ENCODE data around the gene PLA2G15. TPM values are rescaled to one million over a fixed set of nuclear protein-coding genes. Genes with fewer than 3 reads are reported as not detected.
A peak's percentile ranks its signal among the peaks of the same experiment; 100 is the strongest.

Gene PLA2G15
- total and polyA plus RNA-seq, 2 of the 13 experiments (the other 11 are each of a cell fraction or from before 2014, with no cell fraction given), result 14.4 to 23.7 TPM

- in situ Hi-C loops (cut with HindIII; ENCODE audit: extremely low pct_ligation_motif_present, low pct_unique_long_range_greater_than_20kb), result no loop called here
- Histone ChIP-seq H3K27ac (ENCODE audit: extremely low read length, insufficient read depth, low read length) (peak overlapping the region; percentile 81), H3K9ac (ENCODE audit: insufficient read depth, low read depth, low read length) (no peak overlapping the region), H3K4me3 (replicated peaks in 1 of 3; ENCODE audit: insufficient read depth in 1 of 3, low read depth in 2 of 3, low read length in 3 of 3) (no peak overlapping the region), H3K9me3 (ENCODE audit: low read length) (no peaks in the 10 kb centered on the region), H3K36me3 (replicated peaks in 1 of 2; ENCODE audit: control insufficient read depth in 1 of 2, insufficient read depth in 2 of 2, low read length in 2 of 2) (peaks cover 3 to 24% of the 10 kb centered on the region in 2 experiments; a peak in 4 of 5 replicates), H3K79me2 (ENCODE audit: insufficient read depth, low read length) (peaks cover 35% of the 10 kb centered on the region), H3K4me1 (ENCODE audit: insufficient read depth, low read length) (peaks cover 78% of the 10 kb centered on the region), H2AFZ (ENCODE audit: low read length) (no peak overlapping the region), H3K27me3 (ENCODE audit: control insufficient read depth in 1 of 2, insufficient read depth in 2 of 2, low read length in 2 of 2) (no peaks in the 10 kb centered on the region), H4K20me1 (ENCODE audit: insufficient read depth, low read length) (no peaks in the 10 kb centered on the region), H3K4me2 (ENCODE audit: low read depth, low read length) (no peak overlapping the region)
- intact Hi-C loops (cut with micrococcal nuclease; ENCODE audit: unreplicated experiment), result no loop called here
- CTCF ChIA-PET (ENCODE audit: low intra/inter-chr PET ratio, low total read pairs), result no interaction called here
- TF ChIP-seq RNF2 (conservative IDR thresholded peaks at IDR 0.05; ENCODE audit: low read depth) (no peak), ZNF580 (CRISPR knock-in tag; IDR thresholded peaks at IDR 0.05; ENCODE audit: borderline replicate concordance, low read depth) (0 out of 2 replicates have a peak, but pooled peaks have one; percentile 17)
- ATAC-seq (no peak), FAIRE-seq (no peak), DNase-seq (ENCODE audit: low spot score) (no peak)
- WGBS (ENCODE audit: low lambda C conversion rate), result 93% methylated on average over 13 of the region's 13 CpGs
- POLR2A ChIA-PET, result interaction anchor here (1.6 to 3.9 kb wide), 4 partner anchors 8 to 31 kb away, joined by 5 to 59 read pairs (median 24); partner anchors contain the start of genes PRMT7, SLC7A6 and SLC7A6OS
- BruUV-seq (replicated peaks), result no TSS peak
These were observed 34.8 kb downstream of the PLA2G15 start for GRCh38 chr16:68279726-68280558.

DNA sequence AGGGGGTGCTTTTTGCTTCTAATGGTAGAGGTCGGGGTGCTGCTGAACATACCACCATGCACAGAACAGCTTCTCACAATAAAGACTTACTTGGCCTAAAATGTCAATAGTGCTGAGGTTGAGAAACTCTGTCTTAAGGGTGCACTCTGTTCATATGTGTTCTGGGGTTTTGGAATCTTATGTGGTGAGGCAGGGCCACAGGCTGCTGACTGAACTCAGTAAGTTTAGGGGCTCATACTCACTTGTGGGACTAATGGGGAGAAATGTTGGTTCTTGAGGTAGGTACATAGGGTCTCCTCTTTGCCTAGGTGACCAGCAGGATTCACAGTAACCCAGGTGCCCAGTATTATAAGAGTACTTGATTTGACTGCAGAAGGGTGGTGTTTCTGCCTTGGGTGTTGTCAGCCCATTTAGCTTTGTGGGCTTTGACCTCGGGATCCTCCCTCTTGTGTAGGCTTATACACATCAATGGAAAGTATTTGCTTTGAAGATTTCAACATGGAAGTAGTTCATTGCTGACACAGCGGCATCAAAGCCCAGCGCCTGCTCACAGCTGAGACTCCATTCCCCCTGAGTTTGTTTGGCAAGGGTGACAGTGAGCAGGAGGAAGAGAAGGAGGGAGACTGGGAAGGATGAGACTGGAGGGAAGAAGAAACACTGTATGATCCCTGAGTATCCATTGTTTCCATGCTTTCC lies 36.3 kb downstream of the PLA2G15 start:
- in situ Hi-C loops (cut with HindIII; ENCODE audit: extremely low pct_ligation_motif_present, low pct_unique_long_range_greater_than_20kb), result no loop called here
- H4K20me1 ChIP-seq (ENCODE audit: insufficient read depth, low read length), result no peaks in the 10 kb centered on the region
- intact Hi-C loops (cut with micrococcal nuclease; ENCODE audit: unreplicated experiment), result loop anchor here (1.0 kb wide), 3 partner anchors 16 to 47 kb away; no protein-coding TSS in a partner anchor
- H3K27me3 ChIP-seq (ENCODE audit: control insufficient read depth in 1 of 2, insufficient read depth in 2 of 2, low read length in 2 of 2), result no peaks in the 10 kb centered on the region
- DNase-seq (ENCODE audit: low spot score) (peak; percentile 97), ATAC-seq (peak; percentile 97), FAIRE-seq (peak; percentile 98)
- H3K4me2 ChIP-seq (ENCODE audit: low read depth, low read length), result peak overlapping the region; percentile 66
- H3K4me3 ChIP-seq (replicated peaks in 1 of 3; ENCODE audit: insufficient read depth in 1 of 3, low read depth in 2 of 3, low read length in 3 of 3), result peak overlapping the region in 1 of 3 experiments; percentile 26; a peak in 1 of 6 replicates
- no peaks in the 10 kb centered on the region for H3K9me3 ChIP-seq (ENCODE audit: low read length)
- H3K9ac ChIP-seq (ENCODE audit: insufficient read depth, low read depth, low read length), result peak overlapping the region; percentile 51
- no peak overlapping the region for H2AFZ ChIP-seq (ENCODE audit: low read length)
- H3K36me3 ChIP-seq (replicated peaks in 1 of 2; ENCODE audit: control insufficient read depth in 1 of 2, insufficient read depth in 2 of 2, low read length in 2 of 2), result peaks cover 7 to 35% of the 10 kb centered on the region in 2 experiments; a peak in 4 of 5 replicates
- peak overlapping the region; percentile 81 for H3K27ac ChIP-seq (ENCODE audit: extremely low read length, insufficient read depth, low read length)
- H3K79me2 ChIP-seq (ENCODE audit: insufficient read depth, low read length), result peaks cover 41% of the 10 kb centered on the region
- WGBS (ENCODE audit: low lambda C conversion rate), result 14% methylated on average over 4 of the region's 4 CpGs
- ChIA-PET CTCF (ENCODE audit: low intra/inter-chr PET ratio, low total read pairs) (interaction anchor here (0.8 to 1.5 kb wide), 2 partner anchors 20 to 48 kb away, joined by 3 to 4 read pairs; no protein-coding TSS in a partner anchor), POLR2A (interaction anchor here (0.9 to 3.9 kb wide), 15 partner anchors 9 to 201 kb away, joined by 3 to 59 read pairs (median 4); partner anchors contain the start of genes ESRP2, PRMT7, SLC7A6 and SLC7A6OS)
- BruUV-seq (replicated peaks), result no TSS peak
- peaks cover 78% of the 10 kb centered on the region for H3K4me1 ChIP-seq (ENCODE audit: insufficient read depth, low read length)
- TF ChIP-seq ZNF770 (CRISPR knock-in tag; IDR thresholded peaks at IDR 0.05), result peak; percentile 69; the same call in 1 of the 2 replicates
- peak; percentile 90 for TF ChIP-seq MLX (CRISPR knock-in tag; IDR thresholded peaks at IDR 0.05)
- TF ChIP-seq ZIK1 (CRISPR knock-in tag; IDR thresholded peaks at IDR 0.05; ENCODE audit: borderline replicate concordance, low read depth), result peak; percentile 77; the same call in 1 of the 2 replicates
- peak; percentile 43; the same call in 1 of the 2 replicates for TF ChIP-seq ZNF510 (CRISPR knock-in tag; IDR thresholded peaks at IDR 0.05; ENCODE audit: low read depth)
- TF ChIP-seq NR2F6 (IDR thresholded peaks at IDR 0.05), result peak; percentile 84
- peak; percentile 91 for TF ChIP-seq NR2F6 (CRISPR knock-in tag; IDR thresholded peaks at IDR 0.05)

Measured in HepG2 (cell line).